Activated CD8-positive, alpha-beta T cell treated with anti-CD3 and anti-CD28 coated beads for 36 hours (primary cell): ENCODE data around the gene DHRS12. TPM values are rescaled to one million over a fixed set of nuclear protein-coding genes. Genes with fewer than 3 reads are reported as not detected.

Experiments
- ATAC-seq: fragments of 200-7000 bp; cut with Tn5 transposase; one replicate; pipeline ENCODE4 v1.10.0; 2021; ENCODE audit warnings: mild to moderate bottlenecking, moderate library complexity
- CTCF ChIA-PET: fragments of 350-600 bp; sonication (Branson Sonifier 250); formaldehyde crosslinking; loops from one replicate; lab custom pipeline; 2021; ENCODE audit warnings: antibody characterized with exemption; lab: Charles Lee
- POLR2A ChIA-PET: fragments of 350-600 bp; sonication (Branson Sonifier 250); formaldehyde crosslinking; loops from one replicate; lab custom pipeline; 2021; ENCODE audit warnings: antibody characterized with exemption; lab: Charles Lee
- DNase-seq: peaks from one replicate; pipeline ENCODE4 v3.0.0-alpha.2; 2020
- H3K27ac Mint-ChIP-seq: one replicate; pipeline ENCODE4 v1.8.0; 2021; ENCODE audit warnings: mild to moderate bottlenecking, mixed read lengths
- H3K27me3 Mint-ChIP-seq: one replicate; pipeline ENCODE4 v1.8.0; 2021; ENCODE audit warnings: mixed read lengths
- H3K36me3 Mint-ChIP-seq: one replicate; pipeline ENCODE4 v1.8.0; 2021; ENCODE audit warnings: low read depth, mixed read lengths
- H3K4me1 Mint-ChIP-seq: one replicate; pipeline ENCODE4 v1.8.0; 2021; ENCODE audit warnings: low read depth, mixed read lengths
- H3K4me3 Mint-ChIP-seq: one replicate; pipeline ENCODE4 v1.8.0; 2021; ENCODE audit warnings: mild to moderate bottlenecking, moderate library complexity, mixed read lengths
- H3K9me3 Mint-ChIP-seq: one replicate; pipeline ENCODE4 v1.8.0; 2021; ENCODE audit warnings: mixed read lengths
- CTCF ChIP-seq: fragments of 200-600 bp; IDR thresholded peaks from one replicate; pipeline ENCODE4 v1.8.0; 2022; ENCODE audit warnings: antibody characterized with exemption, mild to moderate bottlenecking
- intact Hi-C: fragments of 100-400 bp; cut with micrococcal nuclease; formaldehyde crosslinking; loops from one replicate; pipeline ENCODE4 v1.10.0; 2022
- total RNA-seq, 2 experiments: library from RNA; stranded (reverse); gene quantifications; one replicate each; pipeline ENCODE4 v1.2.3, GENCODE V29; 2021

The DHRS12 gene
- total RNA-seq, 2 experiments from 2014 or later: 6.6 to 6.7 TPM

DNA sequence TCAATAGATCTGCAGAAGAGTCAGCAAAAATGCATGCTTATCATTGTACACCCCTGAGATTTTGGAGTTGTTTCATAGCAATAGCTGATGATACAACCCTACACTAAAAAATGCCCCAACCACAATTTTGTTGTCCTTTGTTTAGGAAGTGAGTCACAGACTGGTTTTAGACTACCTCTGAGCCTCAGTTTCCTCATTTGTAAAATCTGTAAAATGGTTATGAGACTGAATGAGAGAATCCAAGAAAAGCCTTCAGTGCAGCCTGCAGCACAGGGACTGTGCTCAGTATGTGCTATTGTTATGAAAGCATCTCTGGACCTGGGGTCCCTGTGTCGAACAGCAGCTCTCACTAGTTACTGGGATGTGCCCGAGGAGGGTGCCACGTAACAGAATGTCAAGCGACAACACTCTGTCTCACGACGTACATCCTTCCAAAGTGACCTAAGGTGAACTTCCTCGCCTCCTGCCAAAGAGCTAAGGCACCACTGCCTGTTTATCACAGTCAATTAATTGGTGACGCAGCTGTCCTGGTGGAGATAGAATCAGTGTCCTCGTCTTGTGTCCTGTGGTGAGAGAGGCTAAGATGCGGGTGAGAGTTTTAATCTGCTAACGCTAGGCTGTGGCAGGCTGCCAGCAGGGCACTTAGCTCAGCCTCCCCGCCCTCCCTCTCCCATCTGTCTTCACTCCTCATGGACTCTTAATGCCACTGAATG lies 18.1 kb downstream of the DHRS12 start:
- Mint-ChIP-seq H3K4me3 (no peak overlapping the region), H3K36me3 (peaks cover 1% of the 10 kb centered on the region), H3K9me3 (no peaks in the 10 kb centered on the region), H3K27me3 (no peaks in the 10 kb centered on the region), H3K4me1 (peaks cover 1% of the 10 kb centered on the region), H3K27ac (no peak overlapping the region)
- ChIA-PET CTCF (interaction anchor here (1.4 to 2.3 kb wide), 3 partner anchors 12 to 499 kb away, joined by 5 to 15 read pairs (median 6); no protein-coding TSS in a partner anchor), POLR2A (no interaction called here)
- intact Hi-C loops: no loop called here
- ATAC-seq: no peak
- no peak for DNase-seq
- no peak for TF ChIP-seq CTCF

GRCh38 chr13:51784097-51784496 lies 19.9 kb downstream of the DHRS12 start:
- ChIA-PET CTCF (interaction anchor here (1.1 to 1.4 kb wide), 3 partner anchors 14 to 17 kb away, joined by 3 to 4 read pairs (median 3); no protein-coding TSS in a partner anchor), POLR2A (no interaction called here)
- no peak overlapping the region for H3K4me3 Mint-ChIP-seq
- no peaks in the 10 kb centered on the region for H3K36me3 Mint-ChIP-seq
- ATAC-seq (no peak), DNase-seq (no peak)
- TF ChIP-seq CTCF: no peak
- intact Hi-C loops: no loop called here
- H3K9me3 Mint-ChIP-seq: no peaks in the 10 kb centered on the region
- H3K4me1 Mint-ChIP-seq: peaks cover 1% of the 10 kb centered on the region
- no peak overlapping the region for H3K27ac Mint-ChIP-seq
- H3K27me3 Mint-ChIP-seq: no peaks in the 10 kb centered on the region

- Mint-ChIP-seq H3K4me3 (no peak overlapping the region), H3K27me3 (no peaks in the 10 kb centered on the region), H3K36me3 (no peaks in the 10 kb centered on the region), H3K4me1 (peaks cover 1% of the 10 kb centered on the region), H3K27ac (no peak overlapping the region), H3K9me3 (no peaks in the 10 kb centered on the region)
- no peak for DNase-seq
- intact Hi-C loops: no loop called here
- ChIA-PET CTCF (interaction anchor here (1.1 to 1.5 kb wide), 5 partner anchors 14 to 198 kb away, joined by 3 to 4 read pairs (median 3); no protein-coding TSS in a partner anchor), POLR2A (interaction anchor here (0.6 kb wide), 1 partner anchor 345 kb away, joined by 3 read pairs; no protein-coding TSS in a partner anchor)
- ATAC-seq: no peak
- TF ChIP-seq CTCF: no peak
Observed at GRCh38 chr13:51783428-51784094, 20.4 kb downstream of the DHRS12 start.

DNA sequence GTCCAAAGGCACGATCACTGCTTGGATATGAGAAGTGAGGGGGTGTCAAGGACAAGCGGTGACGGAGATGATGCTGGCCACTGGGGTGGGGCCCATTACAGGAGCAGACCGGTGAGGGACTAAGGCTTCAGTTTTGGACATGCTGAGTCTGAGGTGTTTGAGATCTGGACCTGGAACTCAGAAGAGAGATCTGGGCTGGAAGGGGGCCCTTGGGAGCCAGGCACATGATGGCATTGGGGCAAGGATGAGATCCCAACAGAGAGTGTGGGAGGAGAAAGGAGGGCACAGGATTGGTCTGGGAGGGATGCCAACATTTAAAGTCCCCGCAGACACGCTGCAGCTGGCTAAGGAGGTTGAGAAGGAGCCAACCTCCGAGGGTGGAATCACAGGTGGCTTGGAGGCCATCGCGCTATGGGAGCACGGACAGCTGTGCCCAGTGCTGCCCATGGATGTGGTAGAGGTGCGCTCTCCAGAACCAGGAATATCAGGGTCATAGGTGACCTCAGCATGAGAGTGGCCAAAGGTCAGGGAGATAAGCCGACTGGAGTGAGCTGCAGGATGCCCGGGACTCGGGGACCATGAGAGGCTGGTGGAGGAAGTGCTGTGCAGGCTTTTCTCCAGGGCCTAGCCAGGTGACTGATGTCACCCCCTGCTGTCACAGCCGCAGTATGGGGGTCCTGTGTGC lies 21.8 kb downstream of the DHRS12 start:
- intact Hi-C loops: no loop called here
- Mint-ChIP-seq H3K4me1 (peaks cover 1% of the 10 kb centered on the region), H3K27ac (no peak overlapping the region), H3K27me3 (no peaks in the 10 kb centered on the region), H3K36me3 (no peaks in the 10 kb centered on the region), H3K4me3 (no peak overlapping the region), H3K9me3 (no peaks in the 10 kb centered on the region)
- no peak for TF ChIP-seq CTCF
- ATAC-seq: no peak
- no peak for DNase-seq
- ChIA-PET POLR2A (interaction anchor here (1.0 kb wide), 1 partner anchor 331 kb away, joined by 3 read pairs; no protein-coding TSS in a partner anchor), CTCF (interaction anchor here (0.7 to 1.5 kb wide), 7 partner anchors 12 to 347 kb away, joined by 3 to 4 read pairs (median 3); no protein-coding TSS in a partner anchor)
